ENCODE measurements around the gene C10orf105.

Gene C10orf105

DNA sequence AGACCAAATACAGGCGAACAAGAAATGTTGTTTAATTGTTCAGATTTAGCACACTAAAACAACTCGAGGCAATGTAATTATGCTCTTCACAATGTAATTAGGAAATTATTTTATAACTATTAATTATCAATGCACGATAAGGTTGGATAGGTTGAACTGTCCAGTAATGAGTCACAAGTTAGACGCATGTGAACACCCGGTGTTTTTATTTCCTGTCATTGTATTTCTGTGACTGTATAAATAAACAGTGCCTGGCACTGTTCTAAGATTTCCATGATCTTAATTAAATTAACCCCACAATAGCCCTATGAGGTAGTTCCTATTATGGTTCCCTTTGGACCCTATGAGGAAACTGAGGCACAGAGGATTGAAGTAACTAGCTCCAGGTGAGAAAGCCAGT is 26.2 kb downstream of the C10orf105 start:
- Histone ChIP-seq H3K18ac (ENCODE audit: low read length) (no peak overlapping the region), H3K36me3 (ENCODE audit: control insufficient read depth in 1 of 2, insufficient read depth in 2 of 2, low read length in 2 of 2) (no peaks in the 10 kb centered on the region), H2BK5ac (ENCODE audit: low read depth, low read length, poor library complexity) (no peak overlapping the region), H3K23ac (ENCODE audit: low read length) (no peak overlapping the region), H3K27ac (ENCODE audit: low read depth, low read length) (no peak overlapping the region), H4K91ac (ENCODE audit: low read depth, low read length) (no peak overlapping the region), H3K14ac (ENCODE audit: low read length) (no peak overlapping the region), H3K27me3 (ENCODE audit: insufficient read depth, low read length) (no peaks in the 10 kb centered on the region), H4K12ac (ENCODE audit: low read depth, low read length) (no peak overlapping the region), H3K9ac (ENCODE audit: low read length) (no peak overlapping the region), H3K79me2 (ENCODE audit: control insufficient read depth, insufficient read depth, low read length, poor library complexity) (no peaks in the 10 kb centered on the region), H3K4ac (ENCODE audit: low read depth, low read length) (no peak overlapping the region), H2AK5ac (ENCODE audit: low read length) (no peak overlapping the region), H2AFZ (ENCODE audit: insufficient read depth, low read length, poor library complexity) (no peak overlapping the region), H2BK120ac (ENCODE audit: insufficient read depth, low read length, poor library complexity) (no peak overlapping the region), H3K4me2 (ENCODE audit: low read length) (no peak overlapping the region), H2BK12ac (ENCODE audit: low read length) (no peak overlapping the region), H4K8ac (ENCODE audit: low read depth, low read length) (no peak overlapping the region), H3K79me1 (ENCODE audit: low read length) (no peaks in the 10 kb centered on the region), H3K9me3 (ENCODE audit: insufficient read depth, low read depth, low read length) (no peaks in the 10 kb centered on the region), H3K4me3 (ENCODE audit: low read depth, low read length) (no peak overlapping the region), H3K4me1 (ENCODE audit: control insufficient read depth in 1 of 2, insufficient read depth in 2 of 2, low read length in 2 of 2) (no peaks in the 10 kb centered on the region)
- DNase-seq, result no peak
- WGBS (ENCODE audit: extremely low coverage, insufficient coverage, insufficient read length), result no CpG with 5 or more reads among the region's 5 CpGs

GRCh38 chr10:71692598-71693306 is 26.8 kb downstream of the C10orf105 start:
- Histone ChIP-seq H4K91ac (ENCODE audit: low read depth, low read length) (no peak overlapping the region), H3K27me3 (ENCODE audit: insufficient read depth, low read length) (no peaks in the 10 kb centered on the region), H3K4ac (ENCODE audit: low read depth, low read length) (no peak overlapping the region), H3K27ac (ENCODE audit: low read depth, low read length) (no peak overlapping the region), H2BK120ac (ENCODE audit: insufficient read depth, low read length, poor library complexity) (no peak overlapping the region), H4K12ac (ENCODE audit: low read depth, low read length) (no peak overlapping the region), H3K23ac (ENCODE audit: low read length) (no peak overlapping the region), H4K8ac (ENCODE audit: low read depth, low read length) (no peak overlapping the region), H3K14ac (ENCODE audit: low read length) (no peak overlapping the region), H3K18ac (ENCODE audit: low read length) (no peak overlapping the region), H3K9ac (ENCODE audit: low read length) (no peak overlapping the region), H3K4me3 (ENCODE audit: low read depth, low read length) (no peak overlapping the region), H2AK5ac (ENCODE audit: low read length) (no peak overlapping the region), H3K36me3 (ENCODE audit: control insufficient read depth in 1 of 2, insufficient read depth in 2 of 2, low read length in 2 of 2) (no peaks in the 10 kb centered on the region), H3K9me3 (ENCODE audit: insufficient read depth, low read depth, low read length) (no peaks in the 10 kb centered on the region), H3K79me2 (ENCODE audit: control insufficient read depth, insufficient read depth, low read length, poor library complexity) (no peaks in the 10 kb centered on the region), H2AFZ (ENCODE audit: insufficient read depth, low read length, poor library complexity) (no peak overlapping the region), H3K4me2 (ENCODE audit: low read length) (no peak overlapping the region), H2BK12ac (ENCODE audit: low read length) (no peak overlapping the region), H3K4me1 (ENCODE audit: control insufficient read depth in 1 of 2, insufficient read depth in 2 of 2, low read length in 2 of 2) (no peaks in the 10 kb centered on the region), H2BK5ac (ENCODE audit: low read depth, low read length, poor library complexity) (no peak overlapping the region), H3K79me1 (ENCODE audit: low read length) (no peaks in the 10 kb centered on the region)
- DNase-seq, result no peak
- no CpG with 5 or more reads among the region's 7 CpGs for WGBS (ENCODE audit: extremely low coverage, insufficient coverage, insufficient read length)

DNA sequence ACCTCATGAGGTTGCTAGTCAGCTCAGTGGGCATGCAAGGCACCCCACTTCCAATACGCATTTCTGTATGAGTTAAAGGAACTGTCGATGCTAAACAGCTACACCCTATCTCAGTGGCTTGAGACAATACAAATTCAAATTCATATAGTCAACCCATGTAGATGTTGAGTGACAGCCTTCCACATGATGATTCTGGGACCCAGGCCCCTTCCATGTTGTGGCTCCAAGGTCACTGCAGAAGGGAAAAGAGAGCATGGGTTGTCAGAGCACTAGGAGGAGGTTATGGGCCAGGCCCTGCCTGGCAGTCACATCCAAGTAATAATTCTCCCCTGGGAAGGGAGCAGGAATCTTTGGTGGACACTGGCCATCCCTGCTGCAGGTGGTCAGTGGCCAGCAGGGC is 28.2 kb downstream of the C10orf105 start:
- H2AFZ ChIP-seq (ENCODE audit: insufficient read depth, low read length, poor library complexity), result no peak overlapping the region
- no peak overlapping the region for H2AK5ac ChIP-seq (ENCODE audit: low read length)
- H4K8ac ChIP-seq (ENCODE audit: low read depth, low read length), result no peak overlapping the region
- DNase-seq, result no peak
- no CpG with 5 or more reads among the region's 2 CpGs for WGBS (ENCODE audit: extremely low coverage, insufficient coverage, insufficient read length)
- H3K4ac ChIP-seq (ENCODE audit: low read depth, low read length), result no peak overlapping the region
- no peaks in the 10 kb centered on the region for H3K79me2 ChIP-seq (ENCODE audit: control insufficient read depth, insufficient read depth, low read length, poor library complexity)
- H3K4me3 ChIP-seq (ENCODE audit: low read depth, low read length), result no peak overlapping the region
- H2BK120ac ChIP-seq (ENCODE audit: insufficient read depth, low read length, poor library complexity), result no peak overlapping the region
- H3K9ac ChIP-seq (ENCODE audit: low read length), result no peak overlapping the region
- no peak overlapping the region for H4K12ac ChIP-seq (ENCODE audit: low read depth, low read length)
- no peak overlapping the region for H3K18ac ChIP-seq (ENCODE audit: low read length)
- no peaks in the 10 kb centered on the region for H3K36me3 ChIP-seq (ENCODE audit: control insufficient read depth in 1 of 2, insufficient read depth in 2 of 2, low read length in 2 of 2)
- H3K27ac ChIP-seq (ENCODE audit: low read depth, low read length), result no peak overlapping the region
- H4K91ac ChIP-seq (ENCODE audit: low read depth, low read length), result no peak overlapping the region
- H2BK5ac ChIP-seq (ENCODE audit: low read depth, low read length, poor library complexity), result no peak overlapping the region
- no peaks in the 10 kb centered on the region for H3K4me1 ChIP-seq (ENCODE audit: control insufficient read depth in 1 of 2, insufficient read depth in 2 of 2, low read length in 2 of 2)
- no peaks in the 10 kb centered on the region for H3K79me1 ChIP-seq (ENCODE audit: low read length)
- H3K23ac ChIP-seq (ENCODE audit: low read length), result no peak overlapping the region
- H3K4me2 ChIP-seq (ENCODE audit: low read length), result no peak overlapping the region
- H2BK12ac ChIP-seq (ENCODE audit: low read length), result no peak overlapping the region
- no peaks in the 10 kb centered on the region for H3K9me3 ChIP-seq (ENCODE audit: insufficient read depth, low read depth, low read length)
- no peak overlapping the region for H3K14ac ChIP-seq (ENCODE audit: low read length)
- no peaks in the 10 kb centered on the region for H3K27me3 ChIP-seq (ENCODE audit: insufficient read depth, low read length)

- H2BK120ac ChIP-seq (ENCODE audit: insufficient read depth, low read length, poor library complexity), result no peak overlapping the region
- H2BK12ac ChIP-seq (ENCODE audit: low read length), result no peak overlapping the region
- no peak overlapping the region for H4K12ac ChIP-seq (ENCODE audit: low read depth, low read length)
- H3K36me3 ChIP-seq (ENCODE audit: control insufficient read depth in 1 of 2, insufficient read depth in 2 of 2, low read length in 2 of 2), result no peaks in the 10 kb centered on the region
- no peak overlapping the region for H4K8ac ChIP-seq (ENCODE audit: low read depth, low read length)
- H3K4ac ChIP-seq (ENCODE audit: low read depth, low read length), result no peak overlapping the region
- no peak overlapping the region for H2BK5ac ChIP-seq (ENCODE audit: low read depth, low read length, poor library complexity)
- no peak overlapping the region for H3K4me2 ChIP-seq (ENCODE audit: low read length)
- no peak for DNase-seq
- H3K9ac ChIP-seq (ENCODE audit: low read length), result no peak overlapping the region
- no peak overlapping the region for H3K14ac ChIP-seq (ENCODE audit: low read length)
- no peaks in the 10 kb centered on the region for H3K79me1 ChIP-seq (ENCODE audit: low read length)
- H2AFZ ChIP-seq (ENCODE audit: insufficient read depth, low read length, poor library complexity), result no peak overlapping the region
- H3K4me3 ChIP-seq (ENCODE audit: low read depth, low read length), result no peak overlapping the region
- no peak overlapping the region for H3K23ac ChIP-seq (ENCODE audit: low read length)
- H3K27ac ChIP-seq (ENCODE audit: low read depth, low read length), result no peak overlapping the region
- H3K79me2 ChIP-seq (ENCODE audit: control insufficient read depth, insufficient read depth, low read length, poor library complexity), result no peaks in the 10 kb centered on the region
- no peaks in the 10 kb centered on the region for H3K27me3 ChIP-seq (ENCODE audit: insufficient read depth, low read length)
- no peaks in the 10 kb centered on the region for H3K9me3 ChIP-seq (ENCODE audit: insufficient read depth, low read depth, low read length)
- no peak overlapping the region for H4K91ac ChIP-seq (ENCODE audit: low read depth, low read length)
- no peak overlapping the region for H2AK5ac ChIP-seq (ENCODE audit: low read length)
- H3K4me1 ChIP-seq (ENCODE audit: control insufficient read depth in 1 of 2, insufficient read depth in 2 of 2, low read length in 2 of 2), result no peaks in the 10 kb centered on the region
- H3K18ac ChIP-seq (ENCODE audit: low read length), result no peak overlapping the region
- whole genome bisulfite sequencing (ENCODE audit: extremely low coverage, insufficient coverage, insufficient read length), result no CpG with 5 or more reads among the region's 13 CpGs
Observed at GRCh38 chr10:71690094-71690720, 29.4 kb downstream of the C10orf105 start.
